ENCODE data around the gene RASSF6.
"Not testable (repeated sequence)": the region's sequence is repeated elsewhere in the genome, so short reads cannot be mapped to it uniquely, and the experiment has no call there.

The RASSF6 gene

GRCh38 chr4:73575660-73576059 is 44.6 kb downstream of the RASSF6 start:
- DNase-seq (ENCODE audit: low read depth) = no peak

- peak; percentile 86 for DNase-seq (ENCODE audit: low read depth)
Measured at GRCh38 chr4:73573794-73574528, 46.3 kb downstream of the RASSF6 start.

- not testable (repeated sequence) for DNase-seq (ENCODE audit: low read depth)
Measured at GRCh38 chr4:73550865-73551264, 69.4 kb downstream of the RASSF6 start.

- no peak for DNase-seq (ENCODE audit: low read depth)
Measured at GRCh38 chr4:73544620-73545019, 75.6 kb downstream of the RASSF6 start.

- no peak for DNase-seq (ENCODE audit: low read depth)
Measured at GRCh38 chr4:73541251-73541650, 79.0 kb downstream of the RASSF6 start.

- DNase-seq (ENCODE audit: low read depth) = no peak
Measured at GRCh38 chr4:73540826-73541225, 79.4 kb downstream of the RASSF6 start.

GRCh38 chr4:73539386-73539785 is 80.8 kb downstream of the RASSF6 start:
- DNase-seq (ENCODE audit: low read depth) = no peak

GRCh38 chr4:73538162-73538561 is 82.1 kb downstream of the RASSF6 start:
- DNase-seq (ENCODE audit: low read depth) = no peak

- DNase-seq (ENCODE audit: low read depth) = no peak
Measured at GRCh38 chr4:73533515-73534422, 86.5 kb downstream of the RASSF6 start.

GRCh38 chr4:73528171-73528570 is 92.1 kb downstream of the RASSF6 start:
- DNase-seq (ENCODE audit: low read depth) = no peak

- DNase-seq (ENCODE audit: low read depth) = no peak
Measured at GRCh38 chr4:73527196-73527595, 93.0 kb downstream of the RASSF6 start.

- no peak for DNase-seq (ENCODE audit: low read depth)
Measured at GRCh38 chr4:73525611-73526010, 94.6 kb downstream of the RASSF6 start.

GRCh38 chr4:73523126-73523525 is 97.1 kb downstream of the RASSF6 start:
- no peak for DNase-seq (ENCODE audit: low read depth)

Data from iris pigment epithelial cell (primary cell).